WTC11 (cell line): ENCODE measurements around the gene MT1G.

Experiments used
- CBFB ChIP-seq: sonication (generic); formaldehyde crosslinking; IDR thresholded peaks from 2 replicates; pipeline ENCODE4 v1.8.1; 2022; ENCODE audit warnings: mild to moderate bottlenecking, low read depth, missing genetic modification reagents
- CTCF ChIP-seq: fragments of 200-600 bp; IDR thresholded peaks from 2 replicates; pipeline ENCODE4 v1.8.0; 2022; ENCODE audit warnings: antibody characterized with exemption
- SP1 ChIP-seq: sonication (generic); formaldehyde crosslinking; conservative IDR thresholded peaks from 2 replicates; pipeline ENCODE4 v1.8.1; 2022; ENCODE audit warnings: missing genetic modification reagents
- TEAD4 ChIP-seq: sonication (generic); formaldehyde crosslinking; IDR thresholded peaks from 2 replicates; pipeline ENCODE4 v1.8.0; 2022; ENCODE audit warnings: mild to moderate bottlenecking, missing genetic modification reagents
- USF2 ChIP-seq: sonication (generic); formaldehyde crosslinking; IDR thresholded peaks from 2 replicates; pipeline ENCODE4 v1.8.1; 2023; ENCODE audit warnings: mild to moderate bottlenecking, missing genetic modification reagents, moderate library complexity
- ZNF138 ChIP-seq: sonication (generic); formaldehyde crosslinking; conservative IDR thresholded peaks from 2 replicates; pipeline ENCODE4 v1.8.1; 2022; ENCODE audit warnings: mild to moderate bottlenecking, moderate library complexity, missing genetic modification reagents

- TF ChIP-seq USF2, result no peak
- no peak for TF ChIP-seq SP1 (CRISPR knock-in tag)
- TF ChIP-seq CTCF, result no peak
- no peak for TF ChIP-seq CBFB (CRISPR knock-in tag)
- TF ChIP-seq ZNF138 (CRISPR knock-in tag), result no peak
- TF ChIP-seq TEAD4 (CRISPR knock-in tag), result no peak
These were observed 44.0 kb upstream of the MT1G start for GRCh38 chr16:56711862-56712261.
